Sigmoid colon (tissue), 4 donors: Measurements from ENCODE around the gene NANP.

Experiments used
- CTCF ChIP-seq, 4 experiments: fragments of 450-650 bp in 3 of 4; fragments of 200-600 bp in 1 of 4; IDR thresholded peaks; one replicate each; pipeline ENCODE4 v1.5.1; 2016 to 2019; ENCODE audit warnings: antibody characterized with exemption in 4 of 4, mild to moderate bottlenecking in 3 of 4, moderate library complexity in 2 of 4
- POLR2A ChIP-seq, 2 donors: fragments of 450-650 bp; IDR thresholded peaks; one replicate each; pipeline ENCODE4 v1.6.1; 2016; ENCODE audit warnings: antibody characterized with exemption in 2 of 2, mild to moderate bottlenecking in 2 of 2, moderate library complexity in 2 of 2
- POLR2AphosphoS5 ChIP-seq, 4 donors: sonication (generic); formaldehyde crosslinking; IDR thresholded peaks; one replicate each; pipeline ENCODE4 v1.6.1; 2017; ENCODE audit warnings: antibody characterized with exemption in 4 of 4

- TF ChIP-seq CTCF (IDR thresholded peaks at IDR 0.05) (no peak), POLR2AphosphoS5 (IDR thresholded peaks at IDR 0.05) (no peak), POLR2A (IDR thresholded peaks at IDR 0.05) (no peak)
Observed at GRCh38 chr20:25571240-25571639, 52.6 kb downstream of the NANP start.
